Measurements from ENCODE around the gene LDLRAP1.

DNA sequence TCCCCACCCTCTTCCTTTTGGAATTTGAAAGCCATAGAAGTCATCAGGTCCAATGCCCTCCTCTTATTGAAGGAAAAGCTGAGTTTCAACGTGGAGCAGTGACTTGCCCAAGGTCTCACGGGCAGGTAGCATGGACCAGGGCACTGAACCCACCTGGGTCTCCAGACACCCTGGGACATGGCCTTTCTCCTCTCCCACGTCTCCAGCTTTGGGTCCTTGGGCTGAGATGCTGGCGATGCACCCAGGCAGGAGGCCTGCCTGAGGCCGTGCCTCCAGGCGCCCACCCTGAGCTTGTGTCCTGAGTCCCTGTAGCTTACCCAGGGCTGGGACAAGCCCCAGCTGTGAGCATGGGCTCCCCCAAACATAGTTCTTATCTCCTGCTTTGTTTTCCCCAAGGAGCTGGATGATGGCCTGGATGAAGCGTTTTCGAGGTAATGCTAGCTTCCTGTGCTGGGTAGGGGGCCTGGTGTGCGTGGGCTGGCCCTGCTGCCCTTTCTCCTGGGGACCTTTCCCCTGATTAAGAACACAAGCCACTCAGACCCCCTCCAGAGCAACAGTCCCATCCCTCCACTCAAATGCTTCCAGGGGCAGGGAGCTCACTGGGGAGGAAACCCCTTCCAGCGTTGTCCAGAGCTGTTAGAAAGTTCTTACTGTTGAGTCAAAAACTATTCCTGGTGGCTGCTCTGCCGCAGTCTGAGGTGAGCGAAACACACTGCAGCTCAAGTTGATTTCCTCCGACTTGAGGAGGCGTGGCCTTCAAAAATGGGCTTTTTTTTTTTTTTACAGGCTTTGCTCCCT lies 21.6 kb downstream of the LDLRAP1 start:
- TF ChIP-seq, protein P1, sequence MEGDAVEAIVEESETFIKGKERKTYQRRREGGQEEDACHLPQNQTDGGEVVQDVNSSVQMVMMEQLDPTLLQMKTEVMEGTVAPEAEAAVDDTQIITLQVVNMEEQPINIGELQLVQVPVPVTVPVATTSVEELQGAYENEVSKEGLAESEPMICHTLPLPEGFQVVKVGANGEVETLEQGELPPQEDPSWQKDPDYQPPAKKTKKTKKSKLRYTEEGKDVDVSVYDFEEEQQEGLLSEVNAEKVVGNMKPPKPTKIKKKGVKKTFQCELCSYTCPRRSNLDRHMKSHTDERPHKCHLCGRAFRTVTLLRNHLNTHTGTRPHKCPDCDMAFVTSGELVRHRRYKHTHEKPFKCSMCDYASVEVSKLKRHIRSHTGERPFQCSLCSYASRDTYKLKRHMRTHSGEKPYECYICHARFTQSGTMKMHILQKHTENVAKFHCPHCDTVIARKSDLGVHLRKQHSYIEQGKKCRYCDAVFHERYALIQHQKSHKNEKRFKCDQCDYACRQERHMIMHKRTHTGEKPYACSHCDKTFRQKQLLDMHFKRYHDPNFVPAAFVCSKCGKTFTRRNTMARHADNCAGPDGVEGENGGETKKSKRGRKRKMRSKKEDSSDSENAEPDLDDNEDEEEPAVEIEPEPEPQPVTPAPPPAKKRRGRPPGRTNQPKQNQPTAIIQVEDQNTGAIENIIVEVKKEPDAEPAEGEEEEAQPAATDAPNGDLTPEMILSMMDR (IDR thresholded peaks at IDR 0.05) = no peak
- TF ChIP-seq POLR2AphosphoS5 (IDR thresholded peaks at IDR 0.05) = no peak

Measured in sigmoid colon (tissue), 4 donors.